ENCODE data around the gene ITGB2. TPM values are rescaled to one million over a fixed set of nuclear protein-coding genes. Genes with fewer than 3 reads are reported as not detected.
A peak's percentile ranks its signal among the peaks of the same experiment; 100 is the strongest.

Gene ITGB2
- total RNA-seq, 4 donors from 2014 or later: 33.2 to 110 (median 44.0) TPM

DNA sequence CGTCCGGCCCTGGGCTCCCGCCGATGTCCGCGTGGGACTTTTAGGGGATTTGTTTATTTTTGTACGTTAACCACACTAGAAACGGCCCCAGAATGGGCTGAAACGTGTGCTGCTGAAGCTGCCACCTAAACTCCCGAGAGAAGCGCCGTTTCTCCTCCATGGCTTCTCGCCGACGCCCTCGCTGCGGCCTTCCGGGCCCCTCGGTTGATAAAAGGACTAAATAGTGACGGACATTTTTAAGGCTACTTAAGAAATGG, 46.5 kb downstream of the ITGB2 start:
- Histone ChIP-seq H3K4me1 (peaks cover 45 to 61% (median 54%) of the 10 kb centered on the region in 4 donors), H3K4me3 (peak overlapping the region; percentile 84 to 99 (median 96)), H3K36me3 (no peaks in the 10 kb centered on the region), H3K9me3 (no peaks in the 10 kb centered on the region), H3K27ac (replicated peaks in 1 of 4) (peak overlapping the region; percentile 96 to 98 (median 97)), H3K27me3 (no peaks in the 10 kb centered on the region)
- WGBS: 5% methylated on average over 14 of the region's 20 CpGs
- intact Hi-C loops (cut with DNase I): loop anchor here (2.0 to 5.0 kb wide), 2 partner anchors 57 to 73 kb away; partner anchors contain the start of genes SUMO3 and UBE2G2
- no peak for DNase-seq (ENCODE audit: extremely low spot score)
- TF ChIP-seq POLR2AphosphoS5 (IDR thresholded peaks at IDR 0.05): no peak
- TF ChIP-seq, protein P1, sequence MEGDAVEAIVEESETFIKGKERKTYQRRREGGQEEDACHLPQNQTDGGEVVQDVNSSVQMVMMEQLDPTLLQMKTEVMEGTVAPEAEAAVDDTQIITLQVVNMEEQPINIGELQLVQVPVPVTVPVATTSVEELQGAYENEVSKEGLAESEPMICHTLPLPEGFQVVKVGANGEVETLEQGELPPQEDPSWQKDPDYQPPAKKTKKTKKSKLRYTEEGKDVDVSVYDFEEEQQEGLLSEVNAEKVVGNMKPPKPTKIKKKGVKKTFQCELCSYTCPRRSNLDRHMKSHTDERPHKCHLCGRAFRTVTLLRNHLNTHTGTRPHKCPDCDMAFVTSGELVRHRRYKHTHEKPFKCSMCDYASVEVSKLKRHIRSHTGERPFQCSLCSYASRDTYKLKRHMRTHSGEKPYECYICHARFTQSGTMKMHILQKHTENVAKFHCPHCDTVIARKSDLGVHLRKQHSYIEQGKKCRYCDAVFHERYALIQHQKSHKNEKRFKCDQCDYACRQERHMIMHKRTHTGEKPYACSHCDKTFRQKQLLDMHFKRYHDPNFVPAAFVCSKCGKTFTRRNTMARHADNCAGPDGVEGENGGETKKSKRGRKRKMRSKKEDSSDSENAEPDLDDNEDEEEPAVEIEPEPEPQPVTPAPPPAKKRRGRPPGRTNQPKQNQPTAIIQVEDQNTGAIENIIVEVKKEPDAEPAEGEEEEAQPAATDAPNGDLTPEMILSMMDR (IDR thresholded peaks at IDR 0.05): no peak
- TF ChIP-seq POLR2A (IDR thresholded peaks at IDR 0.05; ENCODE audit: low read depth): no peak
- no peak for TF ChIP-seq EP300 (IDR thresholded peaks at IDR 0.05)

DNA sequence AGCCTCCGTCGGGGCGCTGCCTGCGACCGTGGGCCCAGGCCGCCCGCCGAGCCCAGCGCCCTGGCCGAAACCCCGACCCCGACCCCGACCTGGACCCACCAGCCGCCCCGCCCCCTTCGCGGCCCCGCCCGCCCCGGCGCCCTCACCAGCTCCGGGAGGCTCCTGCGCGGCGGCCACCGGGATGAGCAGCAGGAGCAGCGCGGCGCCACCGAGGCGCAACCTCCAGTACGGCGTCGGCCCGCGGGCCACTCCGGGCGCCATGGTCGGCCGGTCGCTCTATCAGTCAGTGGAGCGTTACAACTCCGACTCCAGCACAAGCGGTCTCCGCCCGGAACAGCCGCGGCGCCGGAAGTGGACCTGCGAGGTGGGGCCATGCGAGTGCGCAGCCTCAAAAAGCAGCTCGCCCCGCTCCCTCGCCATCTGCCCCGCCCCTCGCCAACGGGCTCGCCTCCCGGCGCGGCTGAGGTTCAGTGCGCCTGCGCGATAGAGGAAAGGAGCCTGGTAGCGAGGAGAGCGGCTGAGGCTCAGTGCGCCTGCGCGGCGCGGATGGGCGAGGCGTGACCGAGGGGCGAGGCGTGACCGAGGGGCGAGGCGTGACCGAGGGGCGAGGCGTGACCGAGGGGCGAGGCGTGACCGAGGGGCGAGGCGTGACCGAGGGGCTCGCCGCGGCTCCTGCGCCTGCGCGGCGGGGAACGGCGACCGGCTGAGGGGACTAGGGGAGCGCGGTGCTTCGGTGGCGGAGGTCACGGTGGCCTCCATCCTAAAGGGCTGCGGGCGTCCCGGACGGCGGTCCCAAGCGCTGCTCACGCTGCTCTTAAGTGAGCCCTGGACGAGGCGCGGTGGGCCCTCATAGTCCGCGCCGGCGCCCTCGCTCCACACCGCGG, 47.1 kb downstream of the ITGB2 start, which contains the start of gene PTTG1IP:
PTTG1IP (minus strand) TSS at position 335 of the 884 bp plus-strand sequence; CDS start at position 261, 74 bp downstream.
- peak; percentile 99 for DNase-seq (ENCODE audit: extremely low spot score)
- H3K4me3 ChIP-seq: peak within 1 kb of the TSS; percentile 84 to 99 (median 96)
- no CpG with 5 or more reads among the region's 123 CpGs for WGBS
- no peaks in the 10 kb centered on the region for H3K36me3 ChIP-seq
- TF ChIP-seq POLR2A (IDR thresholded peaks at IDR 0.05; ENCODE audit: low read depth): peak; percentile 80
- peak in 1 of 2 donors; percentile 99 for TF ChIP-seq POLR2AphosphoS5 (IDR thresholded peaks at IDR 0.05)
- no peak for TF ChIP-seq EP300 (IDR thresholded peaks at IDR 0.05)
- intact Hi-C loops (cut with DNase I): loop anchor here (2.0 to 5.0 kb wide), 2 partner anchors 56 to 73 kb away; partner anchors contain the start of genes SUMO3 and UBE2G2
- H3K27me3 ChIP-seq: no peaks in the 10 kb centered on the region
- H3K4me1 ChIP-seq: peaks cover 50 to 66% (median 60%) of the 10 kb centered on the region in 4 donors
- H3K9me3 ChIP-seq: no peaks in the 10 kb centered on the region
- peak within 1 kb of the TSS; percentile 96 to 98 (median 97) for H3K27ac ChIP-seq (replicated peaks in 1 of 4)

DNA sequence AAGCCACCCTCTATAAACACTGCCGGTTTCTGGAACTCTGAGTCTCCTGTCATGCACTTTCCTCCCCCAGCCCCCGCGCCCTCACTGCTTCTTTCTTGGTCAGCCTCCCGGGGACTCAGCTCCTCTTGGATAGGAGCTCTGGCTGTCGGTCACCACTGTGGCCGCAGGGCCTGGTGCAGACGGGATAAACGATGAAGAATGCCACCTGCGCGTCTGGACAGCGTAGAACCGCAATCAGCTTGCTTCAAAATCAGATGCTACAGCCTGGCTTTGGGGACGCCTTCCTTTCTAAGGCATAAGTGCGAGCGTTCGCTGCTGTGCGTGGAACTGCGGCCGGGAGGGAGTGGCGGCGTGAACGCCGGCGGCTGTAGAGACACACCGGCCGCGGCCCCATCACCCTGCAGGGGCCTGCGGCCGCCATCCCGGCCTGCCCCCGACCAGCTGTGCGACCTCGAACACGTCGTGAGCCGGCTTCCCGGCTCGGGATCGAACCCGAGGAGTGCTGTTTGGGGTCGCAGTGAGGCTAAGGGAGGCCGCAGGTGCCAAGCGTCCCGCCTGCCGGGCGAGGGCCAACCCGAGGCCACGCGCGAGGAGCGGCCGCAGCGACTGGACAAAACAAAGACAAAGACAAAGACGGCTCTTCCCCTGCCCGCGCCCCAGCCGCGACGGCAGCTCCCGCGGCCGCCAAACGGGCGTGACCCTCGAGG, 47.9 kb downstream of the ITGB2 start:
- peaks cover 57 to 74% (median 68%) of the 10 kb centered on the region in 4 donors for H3K4me1 ChIP-seq

DNA sequence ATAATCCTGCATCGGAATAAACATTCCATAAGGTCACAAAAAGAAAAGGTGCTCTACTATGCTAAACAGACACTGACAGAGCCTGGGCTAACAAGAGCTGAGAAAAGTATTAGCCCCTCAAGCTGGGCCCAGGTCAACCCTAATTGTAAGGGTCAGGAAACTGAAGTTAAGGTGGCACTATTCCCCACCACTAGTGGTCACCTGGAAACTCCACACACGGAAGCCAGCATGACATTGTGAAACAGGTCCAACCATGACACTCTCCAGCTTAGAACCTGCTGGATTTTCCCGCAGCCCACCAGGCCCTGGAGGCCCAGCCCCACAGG, 48.4 kb downstream of the ITGB2 start:
- Histone ChIP-seq H3K9me3 (no peaks in the 10 kb centered on the region), H3K4me3 (peak overlapping the region; percentile 84 to 99 (median 96)), H3K36me3 (no peaks in the 10 kb centered on the region), H3K4me1 (peaks cover 61 to 80% (median 73%) of the 10 kb centered on the region in 4 donors), H3K27me3 (no peaks in the 10 kb centered on the region), H3K27ac (replicated peaks in 1 of 4) (peak overlapping the region; percentile 96 to 98 (median 97))
- intact Hi-C loops (cut with DNase I): loop anchor here (5.0 kb wide), 1 partner anchor 55 kb away; the partner anchor contains the start of gene SUMO3
- TF ChIP-seq, protein P1 (IDR thresholded peaks at IDR 0.05): peak in 1 of 3 experiments; percentile 3
- TF ChIP-seq POLR2AphosphoS5 (IDR thresholded peaks at IDR 0.05): no peak
- no peak for DNase-seq (ENCODE audit: extremely low spot score)
- WGBS: 2% methylated on average over 3 of the region's 3 CpGs

More for the DNA sequence above, 47.9 kb downstream of the ITGB2 start:
- TF ChIP-seq POLR2AphosphoS5 (IDR thresholded peaks at IDR 0.05) (peak in 1 of 2 donors; percentile 26), POLR2A (IDR thresholded peaks at IDR 0.05; ENCODE audit: low read depth) (no peak), EP300 (IDR thresholded peaks at IDR 0.05) (no peak)
- TF ChIP-seq, protein P1 (IDR thresholded peaks at IDR 0.05): peak in 1 of 3 experiments; percentile 1
- H3K36me3 ChIP-seq: no peaks in the 10 kb centered on the region
- intact Hi-C loops (cut with DNase I): loop anchor here (5.0 kb wide), 1 partner anchor 56 kb away; the partner anchor contains the start of gene SUMO3
- peak overlapping the region; percentile 96 to 98 (median 97) for H3K27ac ChIP-seq (replicated peaks in 1 of 4)
- 1% methylated on average over 13 of the region's 65 CpGs for WGBS
- peak overlapping the region; percentile 84 to 99 (median 96) for H3K4me3 ChIP-seq
- DNase-seq (ENCODE audit: extremely low spot score): no peak
- H3K9me3 ChIP-seq: no peaks in the 10 kb centered on the region
- no peaks in the 10 kb centered on the region for H3K27me3 ChIP-seq
